WTC11 (cell line): Measurements from ENCODE around the gene PDE11A. TPM values are rescaled to one million over a fixed set of nuclear protein-coding genes. Genes with fewer than 3 reads are reported as not detected.

ENCODE experiments used
- ATAC-seq: fragments of 200-7000 bp; cut with Tn5 transposase; 2 replicates; pipeline ENCODE4 v1.10.0; 2021; ENCODE audit warnings: mild to moderate bottlenecking, moderate library complexity
- CTCF ChIA-PET: fragments of 300-600 bp; sonication (Branson Sonifier 250); formaldehyde crosslinking; loops from one replicate; lab custom pipeline; 2021; ENCODE audit warnings: antibody characterized with exemption; lab: Charles Lee
- POLR2A ChIA-PET: fragments of 350-600 bp; sonication (Branson Sonifier 250); formaldehyde crosslinking; loops from one replicate; lab custom pipeline; 2021; ENCODE audit warnings: antibody characterized with exemption; lab: Charles Lee
- DNase-seq: peaks from one replicate; pipeline ENCODE4 v3.0.0; 2021; ENCODE audit warnings: low spot score
- H3K27ac Mint-ChIP-seq: 2 replicates; pipeline ENCODE4 v1.8.0; 2021; ENCODE audit warnings: mixed read lengths
- H3K27me3 Mint-ChIP-seq: 2 replicates; pipeline ENCODE4 v1.8.0; 2021; ENCODE audit warnings: low read depth, mild to moderate bottlenecking, moderate library complexity, mixed read lengths
- H3K36me3 Mint-ChIP-seq: 2 replicates; pipeline ENCODE4 v1.8.0; 2021; ENCODE audit warnings: mixed read lengths
- H3K4me1 Mint-ChIP-seq: 2 replicates; pipeline ENCODE4 v1.8.0; 2022; ENCODE audit warnings: mixed read lengths
- H3K4me3 Mint-ChIP-seq: 2 replicates; pipeline ENCODE4 v1.8.0; 2021; ENCODE audit warnings: mild to moderate bottlenecking, moderate library complexity, mixed read lengths
- H3K9me3 Mint-ChIP-seq: 2 replicates; pipeline ENCODE4 v1.8.0; 2021; ENCODE audit warnings: mixed read lengths
- AFF4 ChIP-seq: sonication (generic); formaldehyde crosslinking; IDR thresholded peaks from 2 replicates; pipeline ENCODE4 v1.8.1; 2023; ENCODE audit warnings: mild to moderate bottlenecking, missing genetic modification reagents, borderline replicate concordance
- CREB1 ChIP-seq: sonication (generic); formaldehyde crosslinking; IDR thresholded peaks from 2 replicates; pipeline ENCODE4 v1.8.0; 2023; ENCODE audit warnings: mild to moderate bottlenecking, missing genetic modification reagents
- EMX1 ChIP-seq: fragments of 250-450 bp; sonication (Bioruptor Pico); IDR thresholded peaks from 2 replicates; pipeline ENCODE4 v1.8.0; 2021; ENCODE audit warnings: mild to moderate bottlenecking
- ETV6 ChIP-seq: sonication (generic); formaldehyde crosslinking; IDR thresholded peaks from 2 replicates; pipeline ENCODE4 v1.8.1; 2022; ENCODE audit warnings: mild to moderate bottlenecking, missing genetic modification reagents
- FOXJ3 ChIP-seq: sonication (generic); formaldehyde crosslinking; IDR thresholded peaks from 2 replicates; pipeline ENCODE4 v1.9.0; 2021; ENCODE audit warnings: missing genetic modification reagents, mild to moderate bottlenecking, borderline replicate concordance
- FOXP1 ChIP-seq: sonication (generic); formaldehyde crosslinking; IDR thresholded peaks from 2 replicates; pipeline ENCODE4 v1.8.0; 2022; ENCODE audit warnings: missing genetic modification reagents, mild to moderate bottlenecking, moderate library complexity, borderline replicate concordance
- GABPB1 ChIP-seq: sonication (generic); formaldehyde crosslinking; IDR thresholded peaks from 2 replicates; pipeline ENCODE4 v1.8.1; 2023; ENCODE audit warnings: mild to moderate bottlenecking, missing genetic modification reagents
- GRHL2 ChIP-seq: fragments of 250-450 bp; sonication (Bioruptor Pico); IDR thresholded peaks from 2 replicates; pipeline ENCODE4 v1.8.0; 2022; ENCODE audit warnings: mild to moderate bottlenecking, moderate library complexity; ENCODE audit not compliant: insufficient replicate concordance, severe bottlenecking
- KAT7 ChIP-seq: sonication (generic); formaldehyde crosslinking; IDR thresholded peaks from 2 replicates; pipeline ENCODE4 v1.8.1; 2023; ENCODE audit warnings: missing genetic modification reagents, mild to moderate bottlenecking, borderline replicate concordance
- MXD4 ChIP-seq: fragments of 250-450 bp; sonication (Bioruptor Pico); IDR thresholded peaks from 2 replicates; pipeline ENCODE4 v1.8.0; 2021; ENCODE audit warnings: mild to moderate bottlenecking, moderate library complexity, borderline replicate concordance
- MYBL2 ChIP-seq: sonication (generic); formaldehyde crosslinking; IDR thresholded peaks from 2 replicates; pipeline ENCODE4 v1.8.1; 2023; ENCODE audit warnings: mild to moderate bottlenecking, moderate library complexity, missing genetic modification reagents
- NFATC4 ChIP-seq: fragments of 250-450 bp; sonication (Bioruptor Pico); IDR thresholded peaks from 2 replicates; pipeline ENCODE4 v1.9.0; 2021; ENCODE audit warnings: mild to moderate bottlenecking
- NR1H2 ChIP-seq: sonication (generic); formaldehyde crosslinking; IDR thresholded peaks from 2 replicates; pipeline ENCODE4 v1.9.0; 2021; ENCODE audit warnings: mild to moderate bottlenecking, moderate library complexity, missing genetic modification reagents
- TCF7 ChIP-seq: sonication (generic); formaldehyde crosslinking; IDR thresholded peaks from 2 replicates; pipeline ENCODE4 v1.8.0; 2022; ENCODE audit warnings: mild to moderate bottlenecking, low read depth, missing genetic modification reagents, moderate library complexity
- TEAD1 ChIP-seq: sonication (generic); formaldehyde crosslinking; IDR thresholded peaks from 2 replicates; pipeline ENCODE4 v1.8.0; 2022; ENCODE audit warnings: mild to moderate bottlenecking, missing genetic modification reagents
- ZNF138 ChIP-seq: sonication (generic); formaldehyde crosslinking; conservative IDR thresholded peaks from 2 replicates; pipeline ENCODE4 v1.8.1; 2022; ENCODE audit warnings: mild to moderate bottlenecking, moderate library complexity, missing genetic modification reagents
- ZNF317 ChIP-seq: sonication (generic); formaldehyde crosslinking; IDR thresholded peaks from 2 replicates; pipeline ENCODE4 v1.8.1; 2023; ENCODE audit warnings: low read depth, mild to moderate bottlenecking, moderate library complexity, missing genetic modification reagents, borderline replicate concordance
- ZNF512 ChIP-seq: sonication (generic); formaldehyde crosslinking; IDR thresholded peaks from 2 replicates; pipeline ENCODE4 v1.8.1; 2022; ENCODE audit warnings: missing genetic modification reagents, borderline replicate concordance
- total RNA-seq: library from RNA; stranded (reverse); gene quantifications from 3 replicates; pipeline ENCODE4 v1.2.3, GENCODE V29; 2021
- TF ChIP-seq, protein P1 (sequence below): sonication (generic); formaldehyde crosslinking; IDR thresholded peaks from 2 replicates; pipeline ENCODE4 v1.8.1; 2023; ENCODE audit warnings: mild to moderate bottlenecking, missing genetic modification reagents
- TF ChIP-seq, protein P2 (sequence below): sonication (generic); formaldehyde crosslinking; IDR thresholded peaks from 2 replicates; pipeline ENCODE4 v1.8.0; 2022; ENCODE audit warnings: mild to moderate bottlenecking, missing genetic modification reagents
- TF ChIP-seq, protein P3 (sequence below): fragments of 250-450 bp; sonication (Bioruptor Pico); IDR thresholded peaks from 2 replicates; pipeline ENCODE4 v1.9.0; 2021; ENCODE audit warnings: mild to moderate bottlenecking, borderline replicate concordance
- TF ChIP-seq, protein P4 (sequence below): sonication (generic); formaldehyde crosslinking; IDR thresholded peaks from 2 replicates; pipeline ENCODE4 v1.8.1; 2023; ENCODE audit warnings: mild to moderate bottlenecking, missing genetic modification reagents, moderate library complexity

Gene PDE11A
- total RNA-seq, 1 experiment from 2014 or later, result 0.13 TPM

DNA sequence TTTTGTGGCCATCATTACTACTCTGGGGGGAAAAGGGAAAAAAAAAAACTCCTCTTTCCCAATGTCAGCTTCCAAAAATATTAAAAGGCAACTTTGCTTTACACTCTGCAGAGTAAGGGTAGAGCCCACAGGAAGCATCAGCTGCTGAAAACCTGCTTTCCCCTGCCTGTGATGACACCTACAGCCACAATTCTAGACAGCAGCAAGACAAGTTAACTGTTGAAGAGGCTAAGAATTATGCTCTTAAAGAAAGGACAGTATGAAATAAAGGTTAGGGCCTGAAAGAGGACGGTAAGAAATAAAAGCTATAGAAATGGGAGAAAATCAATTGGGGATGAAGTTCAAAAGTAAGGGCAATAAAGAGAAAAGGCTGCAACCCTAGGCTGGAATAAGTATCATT lies 3.0 kb downstream of the PDE11A start (continued):
- TF ChIP-seq, protein P1, sequence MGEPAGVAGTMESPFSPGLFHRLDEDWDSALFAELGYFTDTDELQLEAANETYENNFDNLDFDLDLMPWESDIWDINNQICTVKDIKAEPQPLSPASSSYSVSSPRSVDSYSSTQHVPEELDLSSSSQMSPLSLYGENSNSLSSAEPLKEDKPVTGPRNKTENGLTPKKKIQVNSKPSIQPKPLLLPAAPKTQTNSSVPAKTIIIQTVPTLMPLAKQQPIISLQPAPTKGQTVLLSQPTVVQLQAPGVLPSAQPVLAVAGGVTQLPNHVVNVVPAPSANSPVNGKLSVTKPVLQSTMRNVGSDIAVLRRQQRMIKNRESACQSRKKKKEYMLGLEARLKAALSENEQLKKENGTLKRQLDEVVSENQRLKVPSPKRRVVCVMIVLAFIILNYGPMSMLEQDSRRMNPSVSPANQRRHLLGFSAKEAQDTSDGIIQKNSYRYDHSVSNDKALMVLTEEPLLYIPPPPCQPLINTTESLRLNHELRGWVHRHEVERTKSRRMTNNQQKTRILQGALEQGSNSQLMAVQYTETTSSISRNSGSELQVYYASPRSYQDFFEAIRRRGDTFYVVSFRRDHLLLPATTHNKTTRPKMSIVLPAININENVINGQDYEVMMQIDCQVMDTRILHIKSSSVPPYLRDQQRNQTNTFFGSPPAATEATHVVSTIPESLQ, result no peak
- TF ChIP-seq KAT7 (no peak), NR1H2 (CRISPR knock-in tag) (no peak), FOXJ3 (CRISPR knock-in tag) (no peak), TCF7 (CRISPR knock-in tag) (no peak), FOXP1 (CRISPR knock-in tag) (no peak), ZNF317 (CRISPR knock-in tag) (no peak), ETV6 (CRISPR knock-in tag) (no peak)
- TF ChIP-seq, all 79 proteins: peak for 0

DNA sequence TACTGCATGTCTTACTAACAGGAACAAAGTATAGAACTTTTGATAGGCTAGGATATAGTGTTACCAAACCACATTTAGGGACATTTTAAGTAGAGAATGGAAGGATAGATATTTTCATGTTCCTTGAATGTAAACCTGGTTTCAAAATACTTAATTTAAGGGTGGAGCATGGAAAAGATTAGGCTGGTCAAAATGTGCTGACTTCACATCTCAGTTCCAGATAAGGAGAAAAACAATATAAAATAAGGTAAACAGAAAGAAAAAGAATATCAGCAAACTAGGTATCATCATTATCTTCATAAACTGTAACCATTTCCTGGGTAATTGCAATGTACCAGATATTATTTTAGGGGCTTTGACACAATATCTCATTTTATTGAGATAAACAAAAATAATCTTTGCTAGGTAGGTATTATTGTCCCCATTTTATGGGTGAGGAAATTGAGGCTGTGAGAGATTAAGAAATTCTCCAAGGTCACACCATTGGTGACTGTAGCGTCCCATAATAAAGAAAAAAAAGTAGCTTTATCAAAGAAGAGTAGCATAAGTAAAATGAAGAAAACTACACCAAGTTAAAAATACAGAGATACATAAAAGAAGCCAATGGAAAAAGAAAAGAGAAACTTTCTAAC lies 3.6 kb downstream of the PDE11A start:
- no peak for TF ChIP-seq ZNF138
- no peak for TF ChIP-seq GRHL2 (CRISPR knock-in tag)
- TF ChIP-seq EMX1 (CRISPR knock-in tag), result no peak
- TF ChIP-seq GABPB1, result no peak
- TF ChIP-seq AFF4 (CRISPR knock-in tag), result no peak
- no peak for TF ChIP-seq MXD4 (CRISPR knock-in tag)
- TF ChIP-seq, protein P2, sequence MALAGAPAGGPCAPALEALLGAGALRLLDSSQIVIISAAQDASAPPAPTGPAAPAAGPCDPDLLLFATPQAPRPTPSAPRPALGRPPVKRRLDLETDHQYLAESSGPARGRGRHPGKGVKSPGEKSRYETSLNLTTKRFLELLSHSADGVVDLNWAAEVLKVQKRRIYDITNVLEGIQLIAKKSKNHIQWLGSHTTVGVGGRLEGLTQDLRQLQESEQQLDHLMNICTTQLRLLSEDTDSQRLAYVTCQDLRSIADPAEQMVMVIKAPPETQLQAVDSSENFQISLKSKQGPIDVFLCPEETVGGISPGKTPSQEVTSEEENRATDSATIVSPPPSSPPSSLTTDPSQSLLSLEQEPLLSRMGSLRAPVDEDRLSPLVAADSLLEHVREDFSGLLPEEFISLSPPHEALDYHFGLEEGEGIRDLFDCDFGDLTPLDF (CRISPR knock-in tag), result no peak
- no peak for TF ChIP-seq ETV6 (CRISPR knock-in tag)
- TF ChIP-seq, protein P3, sequence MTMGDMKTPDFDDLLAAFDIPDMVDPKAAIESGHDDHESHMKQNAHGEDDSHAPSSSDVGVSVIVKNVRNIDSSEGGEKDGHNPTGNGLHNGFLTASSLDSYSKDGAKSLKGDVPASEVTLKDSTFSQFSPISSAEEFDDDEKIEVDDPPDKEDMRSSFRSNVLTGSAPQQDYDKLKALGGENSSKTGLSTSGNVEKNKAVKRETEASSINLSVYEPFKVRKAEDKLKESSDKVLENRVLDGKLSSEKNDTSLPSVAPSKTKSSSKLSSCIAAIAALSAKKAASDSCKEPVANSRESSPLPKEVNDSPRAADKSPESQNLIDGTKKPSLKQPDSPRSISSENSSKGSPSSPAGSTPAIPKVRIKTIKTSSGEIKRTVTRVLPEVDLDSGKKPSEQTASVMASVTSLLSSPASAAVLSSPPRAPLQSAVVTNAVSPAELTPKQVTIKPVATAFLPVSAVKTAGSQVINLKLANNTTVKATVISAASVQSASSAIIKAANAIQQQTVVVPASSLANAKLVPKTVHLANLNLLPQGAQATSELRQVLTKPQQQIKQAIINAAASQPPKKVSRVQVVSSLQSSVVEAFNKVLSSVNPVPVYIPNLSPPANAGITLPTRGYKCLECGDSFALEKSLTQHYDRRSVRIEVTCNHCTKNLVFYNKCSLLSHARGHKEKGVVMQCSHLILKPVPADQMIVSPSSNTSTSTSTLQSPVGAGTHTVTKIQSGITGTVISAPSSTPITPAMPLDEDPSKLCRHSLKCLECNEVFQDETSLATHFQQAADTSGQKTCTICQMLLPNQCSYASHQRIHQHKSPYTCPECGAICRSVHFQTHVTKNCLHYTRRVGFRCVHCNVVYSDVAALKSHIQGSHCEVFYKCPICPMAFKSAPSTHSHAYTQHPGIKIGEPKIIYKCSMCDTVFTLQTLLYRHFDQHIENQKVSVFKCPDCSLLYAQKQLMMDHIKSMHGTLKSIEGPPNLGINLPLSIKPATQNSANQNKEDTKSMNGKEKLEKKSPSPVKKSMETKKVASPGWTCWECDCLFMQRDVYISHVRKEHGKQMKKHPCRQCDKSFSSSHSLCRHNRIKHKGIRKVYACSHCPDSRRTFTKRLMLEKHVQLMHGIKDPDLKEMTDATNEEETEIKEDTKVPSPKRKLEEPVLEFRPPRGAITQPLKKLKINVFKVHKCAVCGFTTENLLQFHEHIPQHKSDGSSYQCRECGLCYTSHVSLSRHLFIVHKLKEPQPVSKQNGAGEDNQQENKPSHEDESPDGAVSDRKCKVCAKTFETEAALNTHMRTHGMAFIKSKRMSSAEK (CRISPR knock-in tag), result no peak
- TF ChIP-seq, protein P4, sequence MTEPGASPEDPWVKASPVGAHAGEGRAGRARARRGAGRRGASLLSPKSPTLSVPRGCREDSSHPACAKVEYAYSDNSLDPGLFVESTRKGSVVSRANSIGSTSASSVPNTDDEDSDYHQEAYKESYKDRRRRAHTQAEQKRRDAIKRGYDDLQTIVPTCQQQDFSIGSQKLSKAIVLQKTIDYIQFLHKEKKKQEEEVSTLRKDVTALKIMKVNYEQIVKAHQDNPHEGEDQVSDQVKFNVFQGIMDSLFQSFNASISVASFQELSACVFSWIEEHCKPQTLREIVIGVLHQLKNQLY (CRISPR knock-in tag), result no peak
- no peak for TF ChIP-seq MYBL2 (CRISPR knock-in tag)
- no peak for TF ChIP-seq NFATC4 (CRISPR knock-in tag)
- no peak for TF ChIP-seq TEAD1 (CRISPR knock-in tag)
- TF ChIP-seq ZNF512 (CRISPR knock-in tag), result no peak
- no peak for TF ChIP-seq CREB1
- ChIA-PET POLR2A (interaction anchor here (0.6 to 1.0 kb wide), 2 partner anchors 28 to 345 kb away, joined by 3 to 4 read pairs; no protein-coding TSS in a partner anchor), CTCF (interaction anchor here (1.0 to 1.2 kb wide), 2 partner anchors 86 to 269 kb away, joined by 3 to 4 read pairs; no protein-coding TSS in a partner anchor)
- Mint-ChIP-seq H3K4me3 (no peak overlapping the region), H3K9me3 (no peaks in the 10 kb centered on the region), H3K4me1 (peaks cover 16% of the 10 kb centered on the region), H3K27ac (no peak overlapping the region), H3K27me3 (peaks cover 33% of the 10 kb centered on the region), H3K36me3 (no peaks in the 10 kb centered on the region)
- DNase-seq (no peak), ATAC-seq (no peak)
